Measurements from ENCODE around the gene PLCD3.

PLCD3 gene

GRCh38 chr17:45132320-45132571 is at the start of gene PLCD3:
Gene PLCD3, minus strand, starts transcription at chr17:45132515. Its CDS starts 105 bp downstream, at chr17:45132410.
- no peak for DNase-seq

DNA sequence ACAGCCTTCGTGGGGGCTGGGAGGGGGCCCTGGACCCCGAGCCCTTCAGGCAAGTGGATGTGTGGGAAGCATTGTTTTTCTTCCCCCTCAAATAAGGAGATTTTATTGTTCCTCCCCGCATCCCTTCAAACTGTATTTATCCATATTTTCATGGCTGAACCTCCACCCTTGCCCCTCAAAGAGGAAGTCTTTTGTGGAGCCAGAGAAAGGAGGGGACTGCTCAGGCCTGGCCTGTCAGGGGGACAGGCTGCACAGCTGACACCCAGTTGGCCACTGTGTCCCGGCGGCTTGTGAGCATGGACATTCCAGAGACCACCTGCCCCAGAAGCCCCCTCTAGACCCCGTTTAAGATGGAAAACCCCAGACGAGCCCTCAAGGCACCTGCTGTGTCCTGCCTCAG is 45.2 kb upstream of the PLCD3 start:
- DNase-seq: no peak

DNA sequence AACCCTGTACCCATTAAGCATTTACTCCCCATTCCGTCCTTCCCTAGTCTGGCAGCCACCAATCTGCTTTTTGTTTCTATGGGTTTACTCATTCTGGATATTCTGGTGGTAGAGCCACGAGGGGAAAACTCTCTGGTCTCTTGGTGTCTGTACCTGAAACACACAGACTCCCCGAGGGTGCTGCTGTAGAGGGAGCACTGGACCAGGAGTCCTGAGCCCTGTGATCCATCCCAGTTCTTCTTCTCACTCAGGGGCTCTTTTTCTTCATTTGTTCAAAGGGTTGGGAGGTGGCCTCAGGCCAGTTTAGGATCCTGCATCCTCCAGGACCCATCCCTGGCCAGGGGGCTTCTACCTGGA is 43.4 kb upstream of the PLCD3 start:
- no peak for DNase-seq

- DNase-seq: peak in 13 of 14 donors; percentile 41 to 91 (median 84)
Measured at GRCh38 chr17:45172541-45173286, 40.4 kb upstream of the PLCD3 start.

DNA sequence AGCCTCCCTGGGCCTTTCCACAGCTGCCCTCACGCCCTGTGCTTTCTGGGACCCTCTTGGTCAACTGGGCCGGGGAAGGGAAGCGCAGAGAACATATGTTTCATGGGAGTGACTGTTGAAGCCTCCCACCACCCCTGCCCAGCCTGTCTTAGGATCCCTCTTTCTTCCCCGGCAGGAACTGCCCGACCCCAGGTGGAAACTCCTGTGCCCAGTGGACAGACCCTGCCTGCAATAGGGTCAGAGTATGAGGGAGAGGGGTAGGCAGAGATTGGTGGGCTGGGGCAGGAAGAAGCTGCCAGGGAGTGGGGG is 39.9 kb upstream of the PLCD3 start:
- DNase-seq: no peak

GRCh38 chr17:45171338-45172231 is 39.3 kb upstream of the PLCD3 start:
- peak in 6 of 14 donors; percentile 4 to 42 (median 29) for DNase-seq

DNA sequence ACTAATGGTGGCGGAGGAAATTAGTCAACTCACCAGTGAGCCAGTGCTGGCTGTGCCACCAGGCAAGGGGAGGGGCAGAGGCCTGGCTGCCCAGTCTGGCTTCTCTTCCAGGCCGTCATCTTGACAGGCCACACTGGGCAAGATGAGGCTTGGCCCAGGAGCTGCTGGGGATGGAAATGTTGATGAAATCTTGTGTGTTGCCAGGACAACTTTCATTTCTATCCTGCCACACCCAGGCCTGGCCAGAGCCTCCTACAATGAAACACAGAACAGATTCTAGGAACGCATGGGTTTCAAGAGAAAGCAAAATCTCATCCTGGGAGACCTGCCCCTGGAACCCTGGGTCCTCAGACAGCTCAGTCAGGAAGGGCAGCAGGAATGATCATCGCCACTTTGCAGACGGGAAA is 38.6 kb upstream of the PLCD3 start:
- DNase-seq: peak in 10 of 14 donors; percentile 8 to 69 (median 30)

DNA sequence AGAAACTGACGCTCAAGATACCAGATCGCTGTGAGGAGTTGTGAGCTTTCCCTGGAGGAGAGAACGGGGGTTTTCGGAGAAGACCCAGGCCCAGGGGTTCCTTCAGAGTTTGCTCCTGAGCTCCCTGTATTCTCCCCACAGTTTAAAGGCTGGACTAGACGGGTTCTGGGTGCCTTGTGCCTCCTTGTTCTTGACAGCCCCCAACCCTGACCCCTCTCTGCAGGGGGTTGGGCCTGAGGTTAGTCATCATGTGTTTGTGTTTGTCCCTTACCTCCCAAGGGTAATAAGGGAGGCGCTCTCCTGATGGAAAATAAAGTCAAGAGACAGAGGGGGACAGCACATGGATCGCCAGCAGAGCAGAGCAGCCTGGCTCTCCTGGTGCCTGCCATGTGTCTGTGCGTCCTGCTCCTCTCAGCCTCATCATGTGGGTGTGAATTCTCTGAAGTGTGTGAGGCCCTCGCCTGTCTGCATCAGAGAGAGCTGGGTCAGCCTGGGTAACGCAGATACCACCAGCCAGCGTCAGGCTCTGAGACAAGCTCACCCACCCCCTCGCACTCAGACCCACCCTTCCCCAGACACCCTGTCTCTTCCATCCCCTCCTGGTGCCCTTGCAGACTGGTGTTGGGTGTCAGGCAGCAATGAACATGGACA is 38.1 kb upstream of the PLCD3 start:
- DNase-seq: no peak

DNA sequence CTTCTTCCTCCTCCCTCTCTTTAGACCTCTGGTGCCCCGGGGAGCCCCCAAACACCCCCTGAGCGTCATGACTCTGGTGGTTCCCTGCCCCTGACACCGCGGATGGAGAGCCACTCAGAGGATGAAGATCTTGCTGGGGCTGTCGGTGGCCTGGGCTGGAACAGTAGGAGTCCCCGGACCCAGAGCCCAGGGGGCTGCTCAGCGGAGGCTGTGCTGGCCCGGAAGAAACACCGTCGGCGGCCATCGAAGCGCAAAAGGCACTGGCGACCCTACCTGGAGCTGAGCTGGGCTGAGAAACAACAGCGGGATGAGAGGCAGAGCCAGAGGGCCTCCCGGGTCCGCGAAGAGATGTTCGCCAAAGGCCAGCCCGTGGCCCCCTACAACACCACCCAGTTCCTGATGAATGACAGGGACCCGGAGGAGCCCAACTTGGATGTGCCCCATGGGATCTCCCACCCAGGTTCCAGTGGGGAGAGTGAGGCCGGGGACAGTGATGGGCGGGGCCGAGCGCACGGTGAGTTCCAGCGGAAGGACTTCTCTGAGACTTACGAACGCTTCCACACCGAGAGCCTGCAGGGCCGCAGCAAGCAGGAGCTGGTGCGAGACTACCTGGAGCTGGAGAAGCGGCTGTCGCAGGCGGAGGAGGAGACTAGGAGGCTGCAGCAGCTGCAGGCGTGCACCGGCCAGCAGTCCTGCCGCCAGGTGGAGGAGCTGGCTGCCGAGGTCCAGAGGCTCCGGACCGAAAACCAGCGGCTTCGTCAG is 36.9 kb upstream of the PLCD3 start:
- DNase-seq: no peak

DNA sequence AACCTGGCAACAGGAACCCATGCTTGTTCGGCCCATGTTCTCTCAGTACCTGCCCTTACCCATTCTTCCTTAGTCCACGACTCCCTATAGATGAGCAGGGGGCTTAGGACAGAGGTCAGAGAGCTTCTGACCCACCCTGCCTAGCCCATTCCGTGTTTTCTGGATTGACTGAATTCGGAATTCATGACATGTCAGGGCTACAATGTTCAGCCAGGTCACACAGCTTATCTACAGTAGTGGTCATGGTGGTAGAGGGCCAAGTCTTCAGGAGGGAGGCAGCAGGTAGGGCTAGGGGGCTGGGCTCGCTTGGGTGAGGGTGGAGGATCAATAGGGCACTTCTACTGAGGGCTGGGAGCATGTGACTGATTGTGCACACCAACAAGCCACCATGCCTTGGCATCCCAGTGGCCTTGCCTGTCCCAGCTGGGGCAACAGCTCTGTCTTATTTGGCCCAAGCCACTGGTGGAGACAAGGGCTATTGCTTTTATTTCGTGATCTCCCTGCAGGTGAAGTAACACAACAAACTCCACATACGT is 32.5 kb upstream of the PLCD3 start:
- DNase-seq: no peak

GRCh38 chr17:45162025-45162687 is 29.8 kb upstream of the PLCD3 start:
- DNase-seq: peak in 2 of 14 donors; percentile 30 to 50

- peak; percentile 95 to 100 (median 100) for DNase-seq
Measured at GRCh38 chr17:45161288-45162024, 29.1 kb upstream of the PLCD3 start, which contains the start of gene HEXIM2. Gene HEXIM2, plus strand, starts transcription at chr17:45161875. Its CDS starts 919 bp downstream, at chr17:45162794.

DNA sequence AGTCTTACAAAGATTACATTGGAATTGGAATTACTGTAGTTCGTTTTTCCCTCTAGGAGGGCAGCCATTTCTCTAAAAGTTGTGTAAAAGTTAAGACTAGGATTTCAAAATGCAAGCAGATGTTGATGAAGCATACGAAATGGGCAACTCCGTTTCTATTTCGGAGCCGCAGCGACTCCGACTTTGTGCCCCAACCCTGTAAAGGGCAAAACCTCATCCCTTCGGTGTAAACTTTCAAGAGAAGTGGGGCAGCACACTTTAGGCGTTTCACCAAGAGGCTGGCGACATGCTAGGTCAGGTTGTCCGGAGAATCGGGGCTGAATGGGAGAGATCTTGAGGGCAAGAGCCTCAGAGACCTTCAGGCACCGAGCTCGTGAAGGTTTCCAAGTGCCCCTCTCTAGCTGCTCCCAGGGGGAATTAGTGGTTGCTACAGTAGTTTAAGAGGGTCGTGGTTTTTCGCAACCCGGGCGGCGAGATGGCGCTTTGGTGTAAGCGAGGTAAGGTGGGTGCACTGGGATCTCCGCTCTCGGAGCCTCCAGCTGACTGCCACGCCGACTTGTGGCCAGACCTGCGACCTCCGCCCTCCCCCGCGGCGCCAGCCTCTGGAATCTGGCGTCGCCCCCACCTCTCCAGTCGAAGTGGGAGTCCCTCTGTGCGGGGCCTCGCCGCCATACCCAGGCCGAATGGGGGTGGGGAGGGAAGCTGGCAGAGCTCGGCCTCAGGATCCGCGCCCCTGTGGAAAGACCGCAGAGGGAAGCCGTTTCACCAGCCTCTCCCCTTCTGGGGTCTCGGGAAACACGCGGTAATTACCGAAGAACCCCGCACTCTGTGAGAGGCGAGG is 28.4 kb upstream of the PLCD3 start:
- DNase-seq: peak in 11 of 14 donors; percentile 68 to 90 (median 84)

GRCh38 chr17:45156242-45156641 is 23.9 kb upstream of the PLCD3 start:
- DNase-seq: no peak

GRCh38 chr17:45155483-45155882 is 23.2 kb upstream of the PLCD3 start:
- DNase-seq: no peak

DNA sequence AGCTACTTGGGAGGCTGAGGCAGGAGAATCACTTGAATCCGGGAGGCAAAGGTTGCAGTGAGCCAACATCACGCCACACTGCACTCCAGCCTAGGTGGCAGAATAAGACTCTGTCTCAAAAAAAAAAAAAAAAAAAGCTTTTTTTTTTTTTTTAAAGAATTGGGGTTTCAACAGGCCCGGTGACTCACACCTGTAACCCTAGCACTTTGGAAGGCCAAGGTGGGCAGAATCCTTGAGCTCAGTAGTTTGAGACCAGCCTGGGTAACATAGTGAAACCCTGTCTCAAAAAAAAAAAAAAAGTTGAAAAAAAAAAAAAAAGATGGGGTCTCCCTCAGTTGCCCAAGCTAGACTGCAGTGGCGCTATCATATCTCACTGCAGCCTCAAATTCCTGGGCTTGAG is 22.7 kb upstream of the PLCD3 start:
- no peak for DNase-seq

GRCh38 chr17:45150911-45151809 is 18.8 kb upstream of the PLCD3 start:
- peak in 1 of 14 donors; percentile 30 for DNase-seq

DNA sequence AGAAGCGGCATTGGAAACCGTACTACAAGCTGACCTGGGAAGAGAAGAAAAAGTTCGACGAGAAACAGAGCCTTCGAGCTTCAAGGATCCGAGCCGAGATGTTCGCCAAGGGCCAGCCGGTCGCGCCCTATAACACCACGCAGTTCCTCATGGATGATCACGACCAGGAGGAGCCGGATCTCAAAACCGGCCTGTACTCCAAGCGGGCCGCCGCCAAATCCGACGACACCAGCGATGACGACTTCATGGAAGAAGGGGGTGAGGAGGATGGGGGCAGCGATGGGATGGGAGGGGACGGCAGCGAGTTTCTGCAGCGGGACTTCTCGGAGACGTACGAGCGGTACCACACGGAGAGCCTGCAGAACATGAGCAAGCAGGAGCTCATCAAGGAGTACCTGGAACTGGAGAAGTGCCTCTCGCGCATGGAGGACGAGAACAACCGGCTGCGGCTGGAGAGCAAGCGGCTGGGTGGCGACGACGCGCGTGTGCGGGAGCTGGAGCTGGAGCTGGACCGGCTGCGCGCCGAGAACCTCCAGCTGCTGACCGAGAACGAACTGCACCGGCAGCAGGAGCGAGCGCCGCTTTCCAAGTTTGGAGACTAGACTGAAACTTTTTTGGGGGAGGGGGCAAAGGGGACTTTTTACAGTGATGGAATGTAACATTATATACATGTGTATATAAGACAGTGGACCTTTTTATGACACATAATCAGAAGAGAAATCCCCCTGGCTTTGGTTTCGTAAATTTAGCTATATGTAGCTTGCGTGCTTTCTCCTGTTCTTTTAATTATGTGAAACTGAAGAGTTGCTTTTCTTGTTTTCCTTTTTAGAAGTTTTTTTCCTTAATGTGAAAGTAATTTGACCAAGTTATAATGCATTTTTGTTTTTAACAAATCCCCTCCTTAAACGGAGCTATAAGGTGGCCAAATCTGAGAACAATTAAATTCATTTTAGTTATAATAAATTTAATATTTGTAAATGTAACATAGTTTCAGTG is 17.7 kb upstream of the PLCD3 start:
- peak in 11 of 14 donors; percentile 61 to 85 (median 72) for DNase-seq

Measured in C1 segment of cervical spinal cord (tissue), 14 donors.